Choroid plexus epithelial cell (primary cell): ENCODE results near the gene MAGEA8.
"Not testable (repeated sequence)": the region's sequence is repeated elsewhere in the genome, so short reads cannot be mapped to it uniquely, and the experiment has no call there.

Experiments
- DNase-seq: peaks from one replicate; pipeline ENCODE4 v3.0.0-alpha.2; 2010; ENCODE audit warnings: low read depth
- H3K4me3 ChIP-seq: 2 replicates; pipeline ENCODE4 v1.5.1; 2011; ENCODE audit warnings: low read depth, mild to moderate bottlenecking, control low read depth, low read length, moderate library complexity
- TF ChIP-seq, protein P1 (sequence below): conservative IDR thresholded peaks from 2 replicates; pipeline ENCODE4 v1.5.1; 2011; ENCODE audit warnings: low read depth, mild to moderate bottlenecking, control low read depth, inconsistent platforms, low read length, moderate library complexity

The MAGEA8 gene

DNA sequence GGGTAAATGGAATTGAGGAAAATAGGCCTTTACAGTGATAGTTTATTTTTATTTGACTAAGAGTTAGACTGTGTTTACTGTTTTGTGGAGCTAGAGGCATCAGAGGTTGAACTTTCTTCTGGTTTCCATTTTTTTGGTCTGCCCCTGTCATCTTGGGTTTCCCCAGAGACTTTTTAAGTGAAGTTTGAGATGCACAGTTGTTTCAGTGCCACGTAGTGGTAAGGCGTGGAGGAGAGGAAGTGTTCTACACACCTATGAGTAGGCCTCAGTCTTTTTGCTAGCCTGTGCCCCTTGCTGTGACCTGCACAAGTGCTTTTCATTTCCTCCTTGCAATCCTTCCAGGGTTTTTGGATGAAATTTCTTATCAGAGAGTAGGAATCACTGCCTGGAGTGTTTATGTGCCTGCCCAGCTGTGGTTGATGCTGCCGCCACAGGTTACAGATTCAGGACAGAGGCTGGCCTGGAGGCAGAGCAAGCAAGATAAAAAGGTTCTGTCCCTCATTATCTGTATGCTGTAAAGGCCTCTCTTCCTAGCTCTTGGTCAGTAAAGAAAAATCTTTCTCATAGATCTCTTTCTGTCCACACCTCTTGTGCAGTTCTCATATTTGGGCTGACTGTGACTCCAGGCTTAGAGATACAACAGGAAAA is 35.9 kb downstream of the MAGEA8 start:
- no peak overlapping the region for H3K4me3 ChIP-seq
- DNase-seq = peak; percentile 0
- TF ChIP-seq, protein P1, sequence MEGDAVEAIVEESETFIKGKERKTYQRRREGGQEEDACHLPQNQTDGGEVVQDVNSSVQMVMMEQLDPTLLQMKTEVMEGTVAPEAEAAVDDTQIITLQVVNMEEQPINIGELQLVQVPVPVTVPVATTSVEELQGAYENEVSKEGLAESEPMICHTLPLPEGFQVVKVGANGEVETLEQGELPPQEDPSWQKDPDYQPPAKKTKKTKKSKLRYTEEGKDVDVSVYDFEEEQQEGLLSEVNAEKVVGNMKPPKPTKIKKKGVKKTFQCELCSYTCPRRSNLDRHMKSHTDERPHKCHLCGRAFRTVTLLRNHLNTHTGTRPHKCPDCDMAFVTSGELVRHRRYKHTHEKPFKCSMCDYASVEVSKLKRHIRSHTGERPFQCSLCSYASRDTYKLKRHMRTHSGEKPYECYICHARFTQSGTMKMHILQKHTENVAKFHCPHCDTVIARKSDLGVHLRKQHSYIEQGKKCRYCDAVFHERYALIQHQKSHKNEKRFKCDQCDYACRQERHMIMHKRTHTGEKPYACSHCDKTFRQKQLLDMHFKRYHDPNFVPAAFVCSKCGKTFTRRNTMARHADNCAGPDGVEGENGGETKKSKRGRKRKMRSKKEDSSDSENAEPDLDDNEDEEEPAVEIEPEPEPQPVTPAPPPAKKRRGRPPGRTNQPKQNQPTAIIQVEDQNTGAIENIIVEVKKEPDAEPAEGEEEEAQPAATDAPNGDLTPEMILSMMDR = no peak

DNA sequence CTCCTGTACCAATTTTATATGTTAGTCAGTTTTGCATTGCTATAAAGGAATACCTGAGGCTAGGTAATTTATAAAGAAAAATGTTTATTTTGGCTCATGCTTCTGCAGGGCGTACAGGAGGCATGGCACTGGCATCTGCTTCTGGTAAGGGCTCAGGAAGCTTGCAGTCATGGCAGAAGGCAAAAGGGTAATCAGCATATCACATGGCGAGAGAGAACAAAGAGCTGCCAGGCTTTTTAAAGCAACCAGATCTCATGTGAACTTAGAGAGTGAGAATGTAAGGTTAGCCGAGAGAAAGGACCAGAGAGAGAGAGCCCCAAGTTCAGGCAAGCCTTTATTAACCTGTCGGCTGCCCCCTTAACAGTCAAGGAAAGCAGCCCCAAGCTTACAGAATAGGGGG is 42.9 kb downstream of the MAGEA8 start:
- not testable (repeated sequence) for H3K4me3 ChIP-seq, DNase-seq

DNA sequence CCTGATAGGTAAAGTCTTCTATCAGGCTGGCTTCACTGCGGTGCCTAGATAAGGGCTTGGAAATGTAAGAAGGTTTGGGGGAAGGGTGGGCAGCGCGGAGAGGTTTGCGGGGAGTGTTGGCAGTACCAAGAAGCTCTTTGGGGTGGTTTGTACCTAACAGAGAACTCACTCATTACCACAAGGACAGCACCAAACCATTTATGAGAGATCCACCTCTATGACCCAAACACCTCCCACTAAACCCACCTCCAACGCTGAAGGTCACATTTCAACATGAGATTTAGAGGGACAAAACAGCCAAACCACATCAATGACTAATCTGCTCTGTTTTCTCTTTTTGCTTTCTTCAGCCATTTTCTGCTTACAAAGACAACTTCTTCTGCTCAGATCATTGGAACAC is 43.5 kb downstream of the MAGEA8 start:
- not testable (repeated sequence) for H3K4me3 ChIP-seq, DNase-seq

DNA sequence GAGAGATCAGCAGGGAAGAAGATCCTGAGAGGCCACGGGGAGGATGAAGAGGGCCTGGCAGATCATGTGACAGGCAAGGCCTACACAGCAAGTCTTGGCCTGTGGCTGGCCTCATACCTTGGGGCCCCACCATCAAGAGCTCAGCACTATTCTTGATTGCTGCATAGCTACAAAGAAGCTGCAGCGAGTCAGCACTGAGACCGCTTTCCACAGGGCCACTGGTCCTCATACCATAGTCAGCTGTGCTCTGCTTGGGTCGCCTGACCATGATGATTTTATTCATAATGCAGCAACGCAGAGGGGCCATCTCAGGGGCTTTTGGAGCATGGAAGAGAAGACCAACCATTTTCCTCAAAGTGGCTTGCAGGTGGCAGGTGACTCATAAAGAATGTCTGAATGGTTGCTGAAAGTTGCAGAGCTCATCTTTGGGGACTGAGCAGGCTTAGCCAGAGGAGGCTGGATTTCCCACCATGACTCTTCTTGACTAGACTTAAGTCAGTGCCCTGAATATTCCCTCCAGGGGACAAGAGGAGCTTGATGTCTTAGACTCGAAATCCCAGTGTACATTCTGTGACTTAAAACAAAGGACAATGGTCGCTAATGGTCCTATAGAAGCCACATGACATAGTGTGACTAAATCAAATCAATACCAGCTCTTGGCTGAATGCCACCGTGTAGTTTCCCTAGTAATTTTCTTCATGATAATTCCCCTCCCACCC is 46.4 kb downstream of the MAGEA8 start:
- H3K4me3 ChIP-seq, DNase-seq: not testable (repeated sequence)

DNA sequence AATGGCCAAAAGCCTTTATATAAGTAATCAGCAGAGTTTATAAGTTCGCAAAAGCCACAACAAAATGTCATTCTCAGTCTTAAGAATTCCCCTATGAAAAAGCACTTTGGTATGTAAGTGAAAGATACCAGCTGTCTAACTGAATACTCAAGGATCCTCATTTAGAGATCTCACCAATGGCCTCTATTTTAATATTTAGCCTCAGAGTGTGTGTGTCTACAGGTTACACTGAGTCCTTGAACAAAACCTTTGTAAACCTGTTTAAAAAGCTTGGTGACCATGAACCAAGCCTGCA is 46.9 kb downstream of the MAGEA8 start:
- not testable (repeated sequence) for DNase-seq

DNA sequence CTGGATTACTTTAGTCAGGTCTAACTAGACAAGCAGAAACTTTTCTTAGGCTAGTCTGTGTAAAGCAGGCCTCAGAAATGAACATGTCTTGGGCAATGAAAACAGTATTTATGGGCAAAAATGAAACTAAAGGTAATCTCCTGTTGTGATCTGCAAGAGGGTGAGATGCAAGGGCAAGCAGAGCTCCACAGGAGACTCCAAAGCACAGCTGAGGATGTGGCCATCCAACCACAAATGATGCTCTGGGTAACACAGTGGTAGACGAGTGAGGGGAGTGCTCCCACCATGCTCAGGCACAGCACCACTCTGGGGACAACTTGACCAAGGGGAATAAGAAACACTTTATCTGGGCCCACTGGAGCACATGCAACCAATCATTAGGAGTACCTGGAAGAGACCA is 47.7 kb downstream of the MAGEA8 start:
- DNase-seq = not testable (repeated sequence)

More for the DNA sequence above, 46.9 kb downstream of the MAGEA8 start:
- not testable (repeated sequence) for H3K4me3 ChIP-seq

DNA sequence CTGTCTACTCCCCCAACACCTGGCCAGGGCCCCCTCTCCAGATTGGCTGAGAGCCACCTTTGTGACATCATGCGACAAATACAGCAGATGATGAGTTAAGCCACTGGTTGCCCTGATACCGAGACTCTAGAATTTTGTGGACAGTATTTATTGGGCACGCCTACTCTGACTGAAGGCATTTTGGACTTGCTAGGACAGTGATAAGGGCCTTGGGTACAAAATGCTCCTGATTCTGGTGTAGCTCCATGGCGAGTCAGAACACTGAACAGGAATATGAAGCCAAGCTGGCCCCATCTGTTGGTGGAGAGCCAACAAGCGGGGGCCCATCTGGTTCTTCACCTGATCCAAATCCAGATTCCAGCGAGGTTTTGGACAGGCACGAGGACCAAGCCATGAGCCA is 48.4 kb downstream of the MAGEA8 start, which contains the start of gene HSFX4:
HSFX4 (plus strand) TSS at position 174 of the 400 bp plus-strand sequence; CDS start at position 246, 72 bp downstream.
- H3K4me3 ChIP-seq = not testable (repeated sequence)

More for the DNA sequence above, 47.7 kb downstream of the MAGEA8 start:
- H3K4me3 ChIP-seq = not testable (repeated sequence)

DNA sequence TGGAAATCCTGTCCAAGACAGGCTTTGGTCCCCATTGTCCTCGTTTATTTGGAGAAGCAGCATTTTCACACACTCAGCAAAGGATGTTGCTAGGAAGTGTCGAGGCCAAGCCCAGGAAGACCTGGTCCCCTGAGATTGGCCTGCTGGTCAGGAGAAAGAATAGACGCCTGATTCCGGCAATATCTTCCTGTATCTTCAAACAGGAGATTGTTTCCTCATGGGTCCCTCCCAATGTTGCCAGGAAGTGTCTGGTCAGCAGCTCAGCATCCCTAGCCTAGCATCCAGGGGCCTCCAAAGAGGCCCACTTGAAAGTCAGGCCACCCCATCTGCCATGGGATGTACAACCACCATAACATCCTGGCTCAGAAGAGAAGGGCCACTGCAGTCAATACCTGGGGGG is 50.4 kb downstream of the MAGEA8 start:
- DNase-seq, H3K4me3 ChIP-seq: not testable (repeated sequence)

More for the DNA sequence above, 48.4 kb downstream of the MAGEA8 start, which contains the start of gene HSFX4:
- not testable (repeated sequence) for DNase-seq

DNA sequence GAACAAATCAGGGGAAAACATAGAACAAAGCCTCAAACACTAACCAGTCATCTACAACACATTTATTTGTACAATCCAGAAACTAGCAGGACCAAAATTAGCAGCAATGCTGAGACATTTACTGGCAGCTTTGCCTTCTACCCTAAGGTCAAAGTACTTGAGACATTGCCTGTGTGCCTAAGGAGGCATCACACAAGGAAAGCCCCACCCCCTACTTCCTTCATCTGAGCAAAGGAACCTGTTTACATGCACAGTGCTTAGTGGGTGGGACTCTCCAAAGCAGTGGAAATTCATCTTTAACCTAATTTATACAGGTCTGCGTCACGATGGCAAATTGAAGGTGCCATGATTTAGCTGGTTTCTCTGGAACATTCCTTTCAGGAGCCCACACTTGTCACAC is 51.2 kb downstream of the MAGEA8 start:
- not testable (repeated sequence) for H3K4me3 ChIP-seq, DNase-seq

DNA sequence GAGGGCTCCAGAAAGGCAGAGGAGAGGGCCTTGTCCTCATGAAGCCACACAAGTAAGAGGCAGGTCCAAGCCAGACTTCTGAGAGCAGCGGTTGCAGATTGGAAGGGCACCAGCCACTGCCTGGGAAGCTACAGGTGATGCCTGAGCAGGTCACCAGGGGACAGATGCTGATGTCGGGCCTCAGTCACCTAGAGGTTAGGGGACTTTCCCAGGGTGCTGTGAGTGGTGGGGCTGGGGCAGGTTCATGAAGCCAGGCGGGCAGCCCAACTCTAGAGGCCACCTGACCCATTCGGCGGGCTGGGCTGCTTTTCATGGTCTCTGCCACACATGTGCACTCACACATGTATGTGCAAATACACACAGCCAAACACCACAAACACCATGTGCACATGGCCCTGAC is 52.0 kb downstream of the MAGEA8 start:
- not testable (repeated sequence) for DNase-seq, H3K4me3 ChIP-seq

DNA sequence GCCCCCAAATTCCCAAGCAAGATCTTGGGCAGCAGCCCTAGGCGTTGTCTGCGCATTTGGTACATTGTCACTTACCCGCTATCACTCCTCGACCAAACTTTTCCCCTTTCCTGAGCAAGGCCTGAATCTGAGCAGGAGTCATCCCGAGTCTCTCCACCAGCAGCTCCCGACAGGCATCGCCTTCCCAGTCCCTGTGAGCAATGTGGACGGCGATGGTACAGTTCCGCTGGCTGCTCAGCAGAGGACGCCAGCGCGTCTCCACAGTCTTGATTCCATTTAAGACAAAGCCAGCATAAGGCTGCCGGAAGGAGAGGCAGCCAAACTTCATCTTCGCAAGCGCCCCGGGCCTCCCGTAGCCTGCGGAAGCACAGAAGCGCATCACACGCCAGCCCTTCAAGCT is 52.6 kb downstream of the MAGEA8 start:
- DNase-seq, H3K4me3 ChIP-seq: not testable (repeated sequence)
